Activated CD8-positive, alpha-beta T cell treated with anti-CD3 and anti-CD28 coated beads for 36 hours (primary cell): ENCODE results near the gene TXN. TPM values are rescaled to one million over a fixed set of nuclear protein-coding genes. Genes with fewer than 3 reads are reported as not detected.

Source experiments
- ATAC-seq: fragments of 200-7000 bp; cut with Tn5 transposase; one replicate; pipeline ENCODE4 v1.10.0; 2021; ENCODE audit warnings: mild to moderate bottlenecking, moderate library complexity
- CTCF ChIA-PET: fragments of 350-600 bp; sonication (Branson Sonifier 250); formaldehyde crosslinking; loops from one replicate; lab custom pipeline; 2021; ENCODE audit warnings: antibody characterized with exemption; lab: Charles Lee
- POLR2A ChIA-PET: fragments of 350-600 bp; sonication (Branson Sonifier 250); formaldehyde crosslinking; loops from one replicate; lab custom pipeline; 2021; ENCODE audit warnings: antibody characterized with exemption; lab: Charles Lee
- DNase-seq: peaks from one replicate; pipeline ENCODE4 v3.0.0-alpha.2; 2020
- H3K27ac Mint-ChIP-seq: one replicate; pipeline ENCODE4 v1.8.0; 2021; ENCODE audit warnings: mild to moderate bottlenecking, mixed read lengths
- H3K27me3 Mint-ChIP-seq: one replicate; pipeline ENCODE4 v1.8.0; 2021; ENCODE audit warnings: mixed read lengths
- H3K36me3 Mint-ChIP-seq: one replicate; pipeline ENCODE4 v1.8.0; 2021; ENCODE audit warnings: low read depth, mixed read lengths
- H3K4me1 Mint-ChIP-seq: one replicate; pipeline ENCODE4 v1.8.0; 2021; ENCODE audit warnings: low read depth, mixed read lengths
- H3K4me3 Mint-ChIP-seq: one replicate; pipeline ENCODE4 v1.8.0; 2021; ENCODE audit warnings: mild to moderate bottlenecking, moderate library complexity, mixed read lengths
- H3K9me3 Mint-ChIP-seq: one replicate; pipeline ENCODE4 v1.8.0; 2021; ENCODE audit warnings: mixed read lengths
- intact Hi-C: fragments of 100-400 bp; cut with micrococcal nuclease; formaldehyde crosslinking; loops from one replicate; pipeline ENCODE4 v1.10.0; 2022
- total RNA-seq, 2 experiments: library from RNA; stranded (reverse); gene quantifications; one replicate each; pipeline ENCODE4 v1.2.3, GENCODE V29; 2021
- TF ChIP-seq, protein P1 (sequence below): fragments of 200-600 bp; IDR thresholded peaks from one replicate; pipeline ENCODE4 v1.8.0; 2022; ENCODE audit warnings: antibody characterized with exemption, mild to moderate bottlenecking

Gene TXN
- total RNA-seq, 2 experiments from 2014 or later: 398 to 407 TPM

DNA sequence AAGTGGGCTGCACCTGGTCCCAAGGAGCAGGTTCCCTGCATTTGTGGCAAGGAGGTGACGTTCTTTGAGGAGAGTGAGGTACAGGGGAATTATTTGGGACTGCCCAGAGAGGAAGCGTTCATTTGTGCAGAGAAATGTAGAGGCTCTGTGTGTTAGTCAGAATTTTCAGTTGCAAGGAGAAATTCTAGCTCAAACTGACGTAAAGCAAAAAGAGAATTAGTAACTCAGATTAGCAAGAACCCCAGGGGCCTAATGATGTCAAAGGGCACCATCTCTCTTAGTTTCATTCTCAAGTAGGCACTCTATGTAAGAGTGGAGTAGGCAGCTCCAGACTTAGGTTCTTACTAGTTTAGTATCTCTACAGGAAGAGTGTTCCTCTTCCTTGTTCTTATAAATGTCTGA is 2.4 kb upstream of the TXN start:
- TF ChIP-seq, protein P1, sequence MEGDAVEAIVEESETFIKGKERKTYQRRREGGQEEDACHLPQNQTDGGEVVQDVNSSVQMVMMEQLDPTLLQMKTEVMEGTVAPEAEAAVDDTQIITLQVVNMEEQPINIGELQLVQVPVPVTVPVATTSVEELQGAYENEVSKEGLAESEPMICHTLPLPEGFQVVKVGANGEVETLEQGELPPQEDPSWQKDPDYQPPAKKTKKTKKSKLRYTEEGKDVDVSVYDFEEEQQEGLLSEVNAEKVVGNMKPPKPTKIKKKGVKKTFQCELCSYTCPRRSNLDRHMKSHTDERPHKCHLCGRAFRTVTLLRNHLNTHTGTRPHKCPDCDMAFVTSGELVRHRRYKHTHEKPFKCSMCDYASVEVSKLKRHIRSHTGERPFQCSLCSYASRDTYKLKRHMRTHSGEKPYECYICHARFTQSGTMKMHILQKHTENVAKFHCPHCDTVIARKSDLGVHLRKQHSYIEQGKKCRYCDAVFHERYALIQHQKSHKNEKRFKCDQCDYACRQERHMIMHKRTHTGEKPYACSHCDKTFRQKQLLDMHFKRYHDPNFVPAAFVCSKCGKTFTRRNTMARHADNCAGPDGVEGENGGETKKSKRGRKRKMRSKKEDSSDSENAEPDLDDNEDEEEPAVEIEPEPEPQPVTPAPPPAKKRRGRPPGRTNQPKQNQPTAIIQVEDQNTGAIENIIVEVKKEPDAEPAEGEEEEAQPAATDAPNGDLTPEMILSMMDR: no peak
- Mint-ChIP-seq H3K27me3 (no peaks in the 10 kb centered on the region), H3K9me3 (no peaks in the 10 kb centered on the region), H3K36me3 (peaks cover 17% of the 10 kb centered on the region), H3K27ac (no peak overlapping the region), H3K4me3 (no peak overlapping the region), H3K4me1 (peaks cover 27% of the 10 kb centered on the region)
- DNase-seq: no peak
- ChIA-PET CTCF (interaction anchor here (1.4 to 1.7 kb wide), 3 partner anchors 10 to 365 kb away, joined by 3 to 8 read pairs (median 5); no protein-coding TSS in a partner anchor), POLR2A (interaction anchor here (0.8 to 0.9 kb wide), 2 partner anchors 17 to 19 kb away, joined by 3 read pairs; no protein-coding TSS in a partner anchor)
- intact Hi-C loops: no loop called here
- no peak for ATAC-seq

DNA sequence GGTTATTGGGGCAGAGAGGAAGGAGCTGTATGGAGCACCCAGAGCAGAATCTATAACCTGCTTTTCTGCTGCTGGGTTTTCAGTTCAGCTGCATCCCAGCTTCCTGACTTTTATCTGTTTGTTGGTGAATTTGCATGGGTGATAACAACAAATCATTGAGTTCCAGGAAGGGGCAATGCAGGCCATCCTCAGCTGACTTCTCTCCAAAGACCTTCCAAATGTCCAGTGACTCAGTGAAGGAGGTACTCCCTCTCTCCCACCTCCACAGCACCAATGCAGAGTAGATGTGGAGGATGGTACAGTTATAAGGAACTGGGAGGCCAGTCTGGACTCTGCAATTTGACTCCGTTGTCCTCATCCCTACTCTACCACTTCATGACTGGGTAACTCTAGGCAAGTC is 1.6 kb upstream of the TXN start:
- TF ChIP-seq, protein P1: no peak
- intact Hi-C loops: no loop called here
- H3K4me3 Mint-ChIP-seq: no peak overlapping the region
- H3K36me3 Mint-ChIP-seq: peaks cover 24% of the 10 kb centered on the region
- POLR2A ChIA-PET: interaction anchor here (0.6 to 2.4 kb wide), 3 partner anchors 11 to 21 kb away, joined by 3 to 9 read pairs (median 3); no protein-coding TSS in a partner anchor
- CTCF ChIA-PET: interaction anchor here (1.6 to 1.7 kb wide), 2 partner anchors 24 to 365 kb away, joined by 3 to 8 read pairs; no protein-coding TSS in a partner anchor
- H3K9me3 Mint-ChIP-seq: no peaks in the 10 kb centered on the region
- ATAC-seq: no peak
- no peak overlapping the region for H3K27ac Mint-ChIP-seq
- peaks cover 34% of the 10 kb centered on the region for H3K4me1 Mint-ChIP-seq
- H3K27me3 Mint-ChIP-seq: no peaks in the 10 kb centered on the region
- DNase-seq: no peak

DNA sequence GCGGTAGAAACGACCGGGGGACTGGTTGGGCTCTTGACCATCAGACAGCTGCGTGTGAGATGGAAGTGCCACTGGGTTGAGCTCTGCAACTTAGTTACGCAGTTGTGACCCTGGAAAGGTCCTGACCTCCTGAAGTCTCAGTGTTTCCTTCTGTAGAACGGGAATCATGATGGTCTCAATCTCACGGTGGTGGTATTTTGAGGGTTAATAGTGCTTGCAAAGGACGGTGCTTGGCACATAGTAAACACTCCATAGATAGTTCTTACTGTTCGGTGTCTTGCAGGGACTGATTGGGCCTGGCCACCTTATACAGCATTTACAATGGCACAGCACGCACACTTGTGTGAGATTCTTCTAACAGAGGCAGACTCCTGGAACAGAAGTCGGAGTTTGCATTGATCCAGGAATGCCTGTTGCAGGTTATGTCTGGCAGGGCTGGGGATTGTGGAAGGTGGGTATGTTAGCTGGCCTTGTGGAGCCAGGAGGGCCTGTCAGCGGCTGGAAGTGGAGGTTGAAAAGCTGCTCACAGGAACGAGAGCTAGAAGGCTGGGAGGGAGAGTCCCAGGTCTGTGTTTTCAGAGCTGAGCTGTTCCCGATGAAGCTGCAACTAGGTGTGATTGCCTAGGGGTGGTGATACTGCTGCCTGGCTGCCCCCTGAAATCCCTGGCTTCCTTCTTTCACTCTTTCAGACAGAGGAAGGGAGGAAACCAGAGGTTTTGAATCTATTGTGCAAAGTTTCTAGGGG is 962 bp upstream of the TXN start:
- H3K36me3 Mint-ChIP-seq: peaks cover 30% of the 10 kb centered on the region
- H3K4me3 Mint-ChIP-seq: peak overlapping the region; percentile 96
- peak overlapping the region; percentile 99 for H3K27ac Mint-ChIP-seq
- POLR2A ChIA-PET: interaction anchor here (0.6 to 2.4 kb wide), 4 partner anchors 11 to 109 kb away, joined by 3 to 10 read pairs (median 6); no protein-coding TSS in a partner anchor
- CTCF ChIA-PET: interaction anchor here (1.7 kb wide), 1 partner anchor 366 kb away, joined by 8 read pairs; no protein-coding TSS in a partner anchor
- H3K27me3 Mint-ChIP-seq: no peaks in the 10 kb centered on the region
- H3K9me3 Mint-ChIP-seq: no peaks in the 10 kb centered on the region
- peak; percentile 12 for DNase-seq
- ATAC-seq: no peak
- H3K4me1 Mint-ChIP-seq: peaks cover 41% of the 10 kb centered on the region
- TF ChIP-seq, protein P1: no peak
- intact Hi-C loops: no loop called here

DNA sequence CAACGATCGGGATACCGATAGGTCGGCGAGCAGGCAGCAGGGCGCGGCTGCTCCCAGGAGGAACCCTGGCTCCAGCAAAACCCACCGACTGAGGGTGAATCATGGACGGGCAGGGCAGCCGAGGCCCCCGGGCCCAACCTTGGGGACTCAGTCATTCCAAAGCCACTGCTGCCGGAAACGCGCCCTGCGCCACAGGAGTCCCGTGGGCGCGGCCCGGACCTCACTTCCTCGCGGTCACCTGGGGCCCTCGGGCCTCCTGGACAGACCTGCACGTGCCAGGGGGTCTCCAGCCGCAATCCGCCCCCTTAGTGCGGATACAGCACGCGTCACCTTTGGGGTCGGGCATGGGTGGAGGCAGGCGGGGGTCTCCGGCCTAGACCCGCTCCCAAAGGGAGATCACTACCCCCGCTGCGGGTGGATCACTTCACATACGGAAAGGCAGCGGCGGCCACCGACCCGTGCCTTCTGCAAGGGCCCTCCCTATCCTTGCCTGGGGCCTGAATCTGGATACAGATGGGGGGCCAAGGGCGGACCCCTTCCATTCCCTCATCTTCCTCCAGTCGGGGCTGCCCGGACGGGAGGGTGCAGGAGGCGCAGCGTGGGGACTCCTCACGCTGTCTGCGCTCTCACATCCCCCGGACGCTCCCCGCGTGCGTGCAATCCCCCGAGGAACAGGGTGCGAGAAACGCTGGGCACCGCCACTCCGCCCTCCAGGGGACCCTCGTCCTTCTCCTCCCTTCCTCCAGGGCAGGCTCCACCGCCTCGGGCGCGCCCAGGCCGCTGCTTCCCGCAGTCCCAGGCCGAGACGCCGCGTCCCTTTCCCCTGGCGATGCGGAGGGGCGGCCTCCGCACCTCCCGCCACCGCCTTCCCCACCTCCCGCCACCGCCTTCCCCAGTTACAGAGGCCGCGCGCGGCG is 586 bp downstream of the TXN start:
- CTCF ChIA-PET: no interaction called here

More for the DNA sequence above, 586 bp downstream of the TXN start:
- Mint-ChIP-seq H3K36me3 (peaks cover 39% of the 10 kb centered on the region), H3K27ac (peak overlapping the region; percentile 99), H3K27me3 (no peaks in the 10 kb centered on the region), H3K9me3 (no peaks in the 10 kb centered on the region), H3K4me3 (peak overlapping the region; percentile 96), H3K4me1 (peaks cover 46% of the 10 kb centered on the region)
- POLR2A ChIA-PET: interaction anchor here (0.8 to 2.4 kb wide), 3 partner anchors 9 to 107 kb away, joined by 3 to 10 read pairs (median 9); no protein-coding TSS in a partner anchor
- peak; percentile 14 for ATAC-seq
- TF ChIP-seq, protein P1: no peak
- DNase-seq: peak; percentile 72
- intact Hi-C loops: no loop called here
